Activated CD8-positive, alpha-beta memory T cell treated with anti-CD3 and anti-CD28 coated beads for 4 hours (primary cell): ENCODE data around the gene UQCRFS1.
"Not testable (repeated sequence)": the region's sequence is repeated elsewhere in the genome, so short reads cannot be mapped to it uniquely, and the experiment has no call there.

ENCODE experiments used
- DNase-seq, 2 donors: peaks; one replicate each; pipeline ENCODE4 v3.0.0-alpha.2; 2020; ENCODE audit warnings: low read depth in 2 of 2

The UQCRFS1 gene

GRCh38 chr19:29214411-29214810 lies 1.5 kb upstream of the UQCRFS1 start:
- DNase-seq = no peak

GRCh38 chr19:29212356-29212647 lies 649 bp downstream of the UQCRFS1 start:
- no peak for DNase-seq

- no peak for DNase-seq
Observed at GRCh38 chr19:29211562-29212355, 1.2 kb downstream of the UQCRFS1 start.

GRCh38 chr19:29211041-29211440 lies 1.9 kb downstream of the UQCRFS1 start:
- DNase-seq = not testable (repeated sequence)

GRCh38 chr19:29210502-29210901 lies 2.4 kb downstream of the UQCRFS1 start:
- not testable (repeated sequence) for DNase-seq

- DNase-seq = not testable (repeated sequence)
Observed at GRCh38 chr19:29207403-29208187, 5.4 kb downstream of the UQCRFS1 start.

- DNase-seq = no peak
Observed at GRCh38 chr19:29206453-29206852, 6.5 kb downstream of the UQCRFS1 start.

- DNase-seq = no peak
Observed at GRCh38 chr19:29202281-29202680, 10.7 kb downstream of the UQCRFS1 start.

- no peak for DNase-seq
Observed at GRCh38 chr19:29201855-29202254, 11.1 kb downstream of the UQCRFS1 start.

GRCh38 chr19:29194658-29195057 lies 18.3 kb downstream of the UQCRFS1 start:
- no peak for DNase-seq

GRCh38 chr19:29193155-29193554 lies 19.8 kb downstream of the UQCRFS1 start:
- DNase-seq = no peak

GRCh38 chr19:29191005-29191404 lies 21.9 kb downstream of the UQCRFS1 start:
- DNase-seq = no peak

GRCh38 chr19:29189033-29189360 lies 24.0 kb downstream of the UQCRFS1 start:
- DNase-seq = no peak

- DNase-seq = no peak
Observed at GRCh38 chr19:29188289-29189032, 24.5 kb downstream of the UQCRFS1 start.

- DNase-seq = no peak
Observed at GRCh38 chr19:29187676-29188075, 25.3 kb downstream of the UQCRFS1 start.

- DNase-seq = no peak
Observed at GRCh38 chr19:29185427-29185826, 27.5 kb downstream of the UQCRFS1 start.

GRCh38 chr19:29176981-29177754 lies 35.8 kb downstream of the UQCRFS1 start:
- DNase-seq = no peak

- no peak for DNase-seq
Observed at GRCh38 chr19:29173896-29174295, 39.1 kb downstream of the UQCRFS1 start.

- DNase-seq = no peak
Observed at GRCh38 chr19:29172302-29172701, 40.6 kb downstream of the UQCRFS1 start.

- DNase-seq = no peak
Observed at GRCh38 chr19:29171525-29171924, 41.4 kb downstream of the UQCRFS1 start.

GRCh38 chr19:29170554-29170953 lies 42.4 kb downstream of the UQCRFS1 start:
- DNase-seq = no peak

GRCh38 chr19:29162694-29163093 lies 50.3 kb downstream of the UQCRFS1 start:
- no peak for DNase-seq
